ENCODE measurements around the gene MICAL2.

Gene MICAL2

GRCh38 chr11:12258451-12258850, 148.1 kb downstream of the MICAL2 start:
- no peak for DNase-seq

DNA sequence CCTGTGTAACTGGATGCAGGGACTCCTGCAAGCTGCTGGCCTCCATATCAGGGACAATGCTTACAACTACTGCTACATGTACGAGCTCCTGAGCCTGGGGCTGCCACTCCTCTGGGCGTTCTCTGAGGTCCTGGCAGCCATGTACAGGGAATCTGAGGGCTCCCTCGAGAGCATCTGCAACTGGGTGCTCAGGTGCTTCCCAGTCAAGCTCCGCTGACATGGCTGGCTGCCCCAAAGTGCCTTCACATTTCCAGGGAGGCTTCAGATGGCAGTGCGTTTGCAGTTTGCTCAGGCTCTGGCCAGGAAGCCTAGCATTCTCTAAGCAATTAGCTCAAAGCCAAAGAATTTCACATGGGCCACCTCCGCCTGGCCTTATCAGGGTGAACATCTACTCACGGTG, 149.6 kb downstream of the MICAL2 start:
- DNase-seq = no peak

- no peak for DNase-seq
These were observed 150.5 kb downstream of the MICAL2 start for GRCh38 chr11:12260731-12261521.

- no peak for DNase-seq
These were observed 151.2 kb downstream of the MICAL2 start for GRCh38 chr11:12261551-12261950.

DNA sequence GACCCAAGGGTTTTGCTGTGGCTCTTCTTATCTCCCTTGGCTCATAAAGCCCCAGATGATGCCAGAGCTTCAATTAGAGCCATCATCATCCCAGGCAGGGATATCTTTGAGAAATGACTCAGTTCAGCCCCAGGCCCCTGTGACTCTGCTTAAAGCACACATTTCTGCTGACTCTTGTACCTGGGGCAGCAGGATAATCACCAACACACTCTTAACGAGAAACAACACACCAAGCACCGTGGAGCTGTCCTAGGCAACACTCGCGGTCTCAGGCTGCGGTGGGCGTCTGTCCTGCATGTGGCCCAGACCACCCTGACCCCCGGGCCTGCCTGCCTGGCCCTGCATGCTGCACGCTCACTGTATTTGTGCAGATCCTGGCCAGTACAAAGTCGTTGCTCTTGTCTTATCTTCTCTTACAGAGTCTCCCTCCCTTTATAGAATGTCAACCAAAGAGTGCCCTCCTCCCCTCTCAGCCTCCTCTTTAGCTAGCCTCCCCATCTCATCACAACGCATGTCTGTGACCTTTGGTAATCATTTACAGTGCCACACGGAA, 152.8 kb downstream of the MICAL2 start:
- DNase-seq = no peak

- no peak for DNase-seq
These were observed 154.0 kb downstream of the MICAL2 start for GRCh38 chr11:12264361-12264760.

- no peak for DNase-seq
These were observed 155.7 kb downstream of the MICAL2 start for GRCh38 chr11:12266132-12266531.

DNA sequence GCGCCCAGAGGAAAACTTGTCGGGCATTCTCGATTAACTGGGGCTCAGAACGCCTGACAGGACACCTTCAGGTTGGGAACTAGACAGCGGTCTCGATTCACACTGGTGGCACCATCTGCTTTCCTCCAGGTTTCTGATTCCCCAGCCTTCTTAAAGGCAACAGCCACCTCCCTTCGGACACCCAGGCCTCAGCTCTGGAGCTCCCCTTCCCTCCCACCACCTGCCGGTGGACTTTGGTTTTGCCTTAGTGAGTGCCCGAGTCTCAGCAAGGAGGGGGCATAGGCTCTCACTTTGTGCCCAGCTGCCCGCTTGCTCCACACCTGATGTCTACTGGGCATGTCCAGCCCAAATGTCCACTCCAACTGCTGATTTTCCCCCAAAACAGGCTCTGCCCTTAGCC, 156.6 kb downstream of the MICAL2 start:
- DNase-seq = no peak

- no peak for DNase-seq
These were observed 157.5 kb downstream of the MICAL2 start for GRCh38 chr11:12267921-12268320.

- no peak for DNase-seq
These were observed 158.7 kb downstream of the MICAL2 start for GRCh38 chr11:12269104-12269441.

DNA sequence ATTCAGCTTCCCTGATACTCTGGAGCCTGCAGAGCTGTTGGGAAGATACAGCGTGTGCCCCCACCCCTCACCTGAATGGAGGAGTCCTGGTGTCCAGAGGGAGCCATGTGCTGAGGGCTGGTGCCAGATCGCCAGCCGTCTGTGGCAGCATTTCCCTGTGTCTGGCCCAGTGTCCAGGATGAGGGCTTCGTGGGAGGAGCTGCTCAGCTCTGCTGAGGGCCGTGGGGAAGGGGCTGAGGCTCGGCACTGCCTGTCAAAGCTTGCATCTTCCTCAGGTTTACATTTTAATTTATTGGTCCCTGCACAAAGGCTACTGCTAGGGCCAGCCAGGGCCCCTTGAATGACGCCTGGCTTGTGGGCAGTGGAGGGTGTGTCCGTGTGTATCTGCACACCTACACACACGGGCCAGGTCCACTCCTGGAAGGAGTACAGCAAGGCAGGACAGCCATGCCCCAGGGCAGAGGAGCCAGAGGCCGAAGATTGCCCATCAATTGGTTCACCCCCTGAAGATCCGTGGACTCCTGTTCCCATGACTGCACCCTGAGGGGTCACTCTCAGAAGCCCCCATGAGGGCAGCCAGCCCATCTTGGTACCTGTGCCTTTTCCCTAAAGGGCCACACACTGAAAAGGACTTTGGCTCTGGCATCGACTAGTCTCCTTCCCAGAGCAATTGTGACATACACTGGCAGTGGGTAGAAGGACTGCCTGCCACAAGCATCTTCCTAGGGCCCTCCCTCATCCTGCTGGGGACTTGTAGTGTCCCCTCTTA, 159.2 kb downstream of the MICAL2 start:
- DNase-seq = no peak

GRCh38 chr11:12270215-12270797, 159.9 kb downstream of the MICAL2 start:
- DNase-seq = no peak

GRCh38 chr11:12270817-12271216, 160.4 kb downstream of the MICAL2 start:
- DNase-seq = no peak

DNA sequence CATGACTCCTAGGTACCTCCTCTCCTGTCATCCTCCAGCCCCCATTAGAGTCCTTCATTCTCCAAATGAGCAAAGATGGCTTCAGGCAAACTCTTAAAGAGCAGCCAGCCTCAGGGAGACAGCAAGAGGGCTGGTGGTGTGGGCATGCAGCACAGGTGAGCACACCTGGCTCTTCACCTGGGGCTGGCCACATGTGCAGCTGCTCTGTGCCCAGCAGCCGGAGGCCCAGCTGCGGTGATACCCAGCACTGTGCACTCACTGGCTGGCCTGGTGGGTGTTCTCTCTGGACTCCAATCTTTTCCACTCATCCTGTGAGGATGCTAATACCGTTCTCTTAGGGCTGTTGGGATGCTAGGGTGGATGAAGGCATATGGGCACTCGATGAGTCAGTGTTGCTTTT, 160.9 kb downstream of the MICAL2 start:
- peak; percentile 34 for DNase-seq

GRCh38 chr11:12271826-12272366, 161.5 kb downstream of the MICAL2 start:
- DNase-seq = no peak

- no peak for DNase-seq
These were observed 162.6 kb downstream of the MICAL2 start for GRCh38 chr11:12272821-12273617.

GRCh38 chr11:12273618-12273995, 163.2 kb downstream of the MICAL2 start:
- no peak for DNase-seq

GRCh38 chr11:12274056-12274455, 163.7 kb downstream of the MICAL2 start:
- no peak for DNase-seq

- DNase-seq = no peak
These were observed 164.3 kb downstream of the MICAL2 start for GRCh38 chr11:12274558-12275197.

DNA sequence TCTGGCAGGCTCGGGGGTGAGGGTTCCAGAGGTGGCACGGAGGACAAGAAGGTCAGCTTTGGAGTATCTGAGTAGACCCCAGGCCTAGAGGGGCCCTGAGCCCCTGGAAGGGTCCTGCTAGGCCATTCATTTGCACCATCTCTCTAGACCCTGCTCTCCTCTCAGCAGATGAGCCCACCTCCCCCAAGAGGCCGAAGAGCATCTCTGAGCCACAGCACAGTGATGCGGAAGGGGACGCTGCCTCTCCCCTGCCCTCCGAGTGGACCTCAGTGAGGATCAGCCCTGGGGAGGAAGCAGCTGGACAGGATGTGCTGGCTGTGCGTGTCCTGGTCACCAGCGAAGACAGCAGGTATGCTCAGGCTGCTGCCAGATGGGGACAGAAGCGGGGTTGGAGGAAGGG, 165.4 kb downstream of the MICAL2 start:
- DNase-seq = no peak

- peak; percentile 90 for DNase-seq
These were observed 166.0 kb downstream of the MICAL2 start for GRCh38 chr11:12276356-12276755.

DNA sequence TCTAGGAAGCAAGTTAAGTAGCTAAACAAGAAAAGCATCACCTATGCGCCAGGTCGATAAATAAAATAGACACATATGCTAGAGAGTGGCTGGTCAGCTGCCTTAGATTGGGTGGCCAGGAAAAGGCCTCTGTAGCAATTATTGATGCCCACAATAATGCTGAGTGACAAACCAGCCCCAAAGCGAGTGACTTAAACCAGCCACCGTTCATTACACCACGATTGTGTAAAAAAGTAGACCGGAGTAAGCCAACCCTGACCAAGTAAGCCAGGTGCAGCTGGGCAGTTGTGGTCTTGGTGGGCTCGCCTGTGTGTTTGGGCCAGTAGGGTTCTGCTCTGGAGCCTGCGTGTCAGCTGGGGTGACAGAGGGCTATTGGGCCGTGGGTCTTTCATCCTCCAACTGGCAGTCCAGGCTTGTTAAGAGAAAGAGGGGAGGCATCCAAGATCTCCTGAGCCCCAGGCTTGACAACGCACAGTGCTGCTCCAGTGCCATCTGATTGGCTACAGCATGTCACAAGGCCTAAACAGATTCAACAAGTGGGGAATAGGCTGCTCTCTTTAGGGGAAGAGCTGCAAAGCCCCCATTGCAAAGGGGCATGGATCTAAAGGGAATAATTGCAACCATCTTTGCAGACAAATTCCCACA, 166.6 kb downstream of the MICAL2 start:
- DNase-seq = no peak
